ENCODE results near the gene SLC9A3.

GRCh38 chr5:447501-447900, 76.7 kb downstream of the SLC9A3 start:
- TF ChIP-seq CTCF (IDR thresholded peaks at IDR 0.05) (no peak), ZFX (IDR thresholded peaks at IDR 0.05; ENCODE audit: borderline replicate concordance) (no peak)

All from 22Rv1 (cell line).